Sigmoid colon (tissue), 7 donors: Measurements from ENCODE around the gene TMEM119. TPM values are rescaled to one million over a fixed set of nuclear protein-coding genes. Genes with fewer than 3 reads are reported as not detected.
A peak's percentile ranks its signal among the peaks of the same experiment; 100 is the strongest.
"Not testable (repeated sequence)": the region's sequence is repeated elsewhere in the genome, so short reads cannot be mapped to it uniquely, and the experiment has no call there.

ENCODE experiments used
- DNase-seq: peaks from one replicate; pipeline ENCODE4 v3.0.0-alpha.2; 2019
- H3K27ac ChIP-seq, 4 donors: fragments of 200-600 bp; sonication (generic); one replicate each; pipeline ENCODE4 v1.5.1; 2016 to 2019; ENCODE audit warnings: mild to moderate bottlenecking in 1 of 4
- H3K27me3 ChIP-seq, 3 donors: fragments of 200-600 bp; sonication (generic); one replicate each; pipeline ENCODE4 v1.5.1; 2019; ENCODE audit warnings: mild to moderate bottlenecking in 1 of 3
- H3K36me3 ChIP-seq, 4 donors: fragments of 200-600 bp; sonication (generic); one replicate each; pipeline ENCODE4 v1.5.1; 2016 to 2019
- H3K4me1 ChIP-seq, 4 donors: fragments of 200-600 bp; sonication (generic); one replicate each; pipeline ENCODE4 v1.5.1; 2017 to 2019
- H3K4me3 ChIP-seq, 4 donors: fragments of 200-600 bp; sonication (generic); one replicate each; pipeline ENCODE4 v1.5.1; 2017 to 2019; ENCODE audit warnings: mild to moderate bottlenecking in 2 of 4, moderate library complexity in 1 of 4
- H3K9me3 ChIP-seq, 4 donors: fragments of 200-600 bp in 3 of 4; sonication (generic) in 3 of 4; one replicate each; pipeline versions ENCODE4 v1.5.1 to v1.6.1; 2013 to 2019
- CTCF ChIP-seq, 4 experiments: fragments of 450-650 bp in 3 of 4; fragments of 200-600 bp in 1 of 4; IDR thresholded peaks; one replicate each; pipeline ENCODE4 v1.5.1; 2016 to 2019; ENCODE audit warnings: antibody characterized with exemption in 4 of 4, mild to moderate bottlenecking in 3 of 4, moderate library complexity in 2 of 4
- EP300 ChIP-seq, 4 donors: sonication (generic); formaldehyde crosslinking; IDR thresholded peaks; one replicate each; pipeline ENCODE4 v1.6.1; 2017; ENCODE audit warnings: antibody characterized with exemption in 4 of 4
- POLR2A ChIP-seq, 2 donors: fragments of 450-650 bp; IDR thresholded peaks; one replicate each; pipeline ENCODE4 v1.6.1; 2016; ENCODE audit warnings: antibody characterized with exemption in 2 of 2, mild to moderate bottlenecking in 2 of 2, moderate library complexity in 2 of 2
- POLR2AphosphoS5 ChIP-seq, 4 donors: sonication (generic); formaldehyde crosslinking; IDR thresholded peaks; one replicate each; pipeline ENCODE4 v1.6.1; 2017; ENCODE audit warnings: antibody characterized with exemption in 4 of 4
- WGBS, 2 donors: extraction: QIAGEN DNeasy Blood & Tissue Kit; methylation state at CpG; one replicate each; pipeline ENCODE4 v1.1.7; 2013; 5-methylcytosine and 5-hydroxymethylcytosine counted together
- intact Hi-C: fragments of 100-400 bp; cut with DNase I; formaldehyde crosslinking; loops from one replicate; pipeline ENCODE4 v1.15.1; 2023
- polyA plus RNA-seq, 3 donors: library from polyadenylated mRNA; stranded (reverse); fragments of 200-250 nt; gene quantifications; one replicate each; pipeline ENCODE4 v1.2.3, GENCODE V29; 2013
- total RNA-seq, 4 donors: library from RNA; depleted of rRNA; stranded (reverse); fragments of >200 nt; gene quantifications; one replicate each; pipeline ENCODE4 v1.1.0, GENCODE V29; 2016
- donor health status: healthy with polysubstance abuse.
- donor health status: Bipolar disorder and iron deficiency.
- donor health status: healthy.

Gene TMEM119
- total and polyA plus RNA-seq, 7 donors = 0.95 to 16.9 (median 6.3) TPM

GRCh38 chr12:108578813-108579212 lies 19.1 kb downstream of the TMEM119 start:
- H3K27ac ChIP-seq = no peak overlapping the region

GRCh38 chr12:108578264-108578663 lies 19.6 kb downstream of the TMEM119 start:
- DNase-seq = no peak
- Histone ChIP-seq H3K4me3 (no peak overlapping the region), H3K9me3 (no peaks in the 10 kb centered on the region), H3K27ac (no peak overlapping the region), H3K27me3 (no peaks in the 10 kb centered on the region), H3K36me3 (no peaks in the 10 kb centered on the region), H3K4me1 (peaks cover 0 to 2% (median 0%) of the 10 kb centered on the region in 4 donors)
- TF ChIP-seq EP300 (IDR thresholded peaks at IDR 0.05) = no peak
- intact Hi-C loops = no loop called here
- 57 to 98% methylated on average over 2 of the region's 2 CpGs for WGBS, 2 donors

More at GRCh38 chr12:108578813-108579212, 19.1 kb downstream of the TMEM119 start:
- Histone ChIP-seq H3K4me3 (no peak overlapping the region), H3K27me3 (no peaks in the 10 kb centered on the region), H3K9me3 (no peaks in the 10 kb centered on the region), H3K36me3 (no peaks in the 10 kb centered on the region), H3K4me1 (no peaks in the 10 kb centered on the region)
- intact Hi-C loops = no loop called here
- no peak for DNase-seq
- TF ChIP-seq POLR2AphosphoS5 (IDR thresholded peaks at IDR 0.05) = no peak
- no peak for TF ChIP-seq CTCF (IDR thresholded peaks at IDR 0.05)
- no peak for TF ChIP-seq POLR2A (IDR thresholded peaks at IDR 0.05)
- TF ChIP-seq EP300 (IDR thresholded peaks at IDR 0.05) = no peak
- 93 to 97% methylated on average over 3 of the region's 3 CpGs for WGBS, 2 donors

- no peak for DNase-seq
- TF ChIP-seq POLR2AphosphoS5 (IDR thresholded peaks at IDR 0.05) (no peak), EP300 (IDR thresholded peaks at IDR 0.05) (no peak)
- H3K4me3 ChIP-seq = no peak overlapping the region
- H3K27ac ChIP-seq = no peak overlapping the region
- peaks cover 0 to 2% (median 0%) of the 10 kb centered on the region in 4 donors for H3K4me1 ChIP-seq
- H3K27me3 ChIP-seq = no peaks in the 10 kb centered on the region
- no peaks in the 10 kb centered on the region for H3K36me3 ChIP-seq
- no peaks in the 10 kb centered on the region for H3K9me3 ChIP-seq
- intact Hi-C loops = no loop called here
These were observed 20.4 kb downstream of the TMEM119 start for GRCh38 chr12:108577458-108577857.

GRCh38 chr12:108576660-108577234 lies 21.1 kb downstream of the TMEM119 start:
- Histone ChIP-seq H3K27ac (no peak overlapping the region), H3K27me3 (no peaks in the 10 kb centered on the region), H3K36me3 (no peaks in the 10 kb centered on the region), H3K4me3 (no peak overlapping the region), H3K9me3 (no peaks in the 10 kb centered on the region), H3K4me1 (peaks cover 0 to 2% (median under 1%) of the 10 kb centered on the region in 4 donors)
- 57 to 64% methylated on average over 6 of the region's 6 CpGs for WGBS, 2 donors
- intact Hi-C loops = no loop called here
- no peak for TF ChIP-seq CTCF (IDR thresholded peaks at IDR 0.05)
- no peak for DNase-seq

- TF ChIP-seq EP300 (IDR thresholded peaks at IDR 0.05) (no peak), CTCF (IDR thresholded peaks at IDR 0.05) (no peak), POLR2AphosphoS5 (IDR thresholded peaks at IDR 0.05) (no peak), POLR2A (IDR thresholded peaks at IDR 0.05) (no peak)
- H3K27me3 ChIP-seq = no peaks in the 10 kb centered on the region
- H3K36me3 ChIP-seq = no peaks in the 10 kb centered on the region
- 88 to 89% methylated on average over 9 of the region's 9 CpGs for WGBS, 2 donors
- peaks cover 0 to 8% (median 4%) of the 10 kb centered on the region in 4 donors for H3K4me1 ChIP-seq
- no peak overlapping the region for H3K4me3 ChIP-seq
- peak; percentile 14 for DNase-seq
- intact Hi-C loops = no loop called here
- H3K27ac ChIP-seq = no peak overlapping the region
- no peaks in the 10 kb centered on the region for H3K9me3 ChIP-seq
These were observed 22.5 kb downstream of the TMEM119 start for GRCh38 chr12:108575199-108575912.

- H3K27me3 ChIP-seq, H3K4me1 ChIP-seq, DNase-seq, H3K9me3 ChIP-seq, H3K4me3 ChIP-seq, H3K27ac ChIP-seq, intact Hi-C loops: not testable (repeated sequence)
- 97% methylated on average over 1 of the region's 1 CpG for WGBS, 2 donors
- H3K36me3 ChIP-seq = peaks cover 0 to 10% (median 7%) of the 10 kb centered on the region in 4 donors
These were observed 23.6 kb downstream of the TMEM119 start for GRCh38 chr12:108574276-108574675.
